Endothelial cell of umbilical vein (primary cell): ENCODE results near the gene MIEN1. TPM values are rescaled to one million over a fixed set of nuclear protein-coding genes. Genes with fewer than 3 reads are reported as not detected.

ENCODE experiments used
- BruUV-seq: library from RNA; stranded (reverse); fragments of 400-500 nt; replicated peaks from 2 replicates; lab custom pipeline; 2021; lab: Mats Ljungman, UMichigan
- CTCF ChIA-PET: fragments of 300-600, 350-600 bp; sonication (Branson Sonifier 250); formaldehyde crosslinking; loops from one replicate; lab custom pipeline; 2021; ENCODE audit warnings: antibody characterized with exemption, inconsistent platforms; lab: Charles Lee
- POLR2A ChIA-PET: fragments of 300-600, 350-600 bp; sonication (Branson Sonifier 250); formaldehyde crosslinking; loops from one replicate; lab custom pipeline; 2021; ENCODE audit warnings: antibody characterized with exemption, inconsistent platforms; lab: Charles Lee
- DNase-seq: peaks from one replicate; pipeline ENCODE4 v3.0.0-alpha.2; 2011; ENCODE audit warnings: low read depth, low spot score
- FAIRE-seq: peaks from 2 replicates; lab custom pipeline; 2011; peaks lifted over from hg19 to GRCh38; lab: Jason Lieb, UNC
- H2AFZ ChIP-seq: 2 replicates; pipeline ENCODE4 v1.6.0; 2012; ENCODE audit warnings: low read depth, low read length, control low read depth, inconsistent platforms
- H3K27ac ChIP-seq: 2 replicates; pipeline ENCODE4 v1.5.1; 2011; ENCODE audit warnings: low read depth, mild to moderate bottlenecking, control low read depth, low read length, moderate library complexity; ENCODE audit not compliant: insufficient read depth
- H3K27me3 ChIP-seq, 2 experiments: 2 replicates each; pipeline versions ENCODE4 v1.6.0 to v1.6.1; 2011; ENCODE audit warnings: low read length in 2 of 2, mixed read lengths in 1 of 2; ENCODE audit not compliant: control insufficient read depth in 2 of 2, insufficient read depth in 2 of 2
- H3K36me3 ChIP-seq, 2 experiments: 2 replicates in 1 of 2; 3 replicates in 1 of 2; pipeline ENCODE4 v1.5.1; 2011; ENCODE audit warnings: low read length in 2 of 2, mild to moderate bottlenecking in 1 of 2, moderate library complexity in 1 of 2; ENCODE audit not compliant: control insufficient read depth in 2 of 2, insufficient read depth in 2 of 2; ENCODE audit errors: extremely low read depth in 1 of 2
- H3K4me1 ChIP-seq: 3 replicates; pipeline ENCODE4 v1.5.1; 2011; ENCODE audit warnings: mild to moderate bottlenecking, low read length; ENCODE audit not compliant: control insufficient read depth, insufficient read depth; ENCODE audit errors: extremely low read depth
- H3K4me2 ChIP-seq: 2 replicates; pipeline ENCODE4 v1.6.1; 2011; ENCODE audit warnings: low read length, control low read depth, mixed read lengths; ENCODE audit not compliant: insufficient read depth
- H3K4me3 ChIP-seq, 3 experiments: fragments of 200-600 bp in 1 of 3; sonication (generic), shearing (Covaris generic) in 1 of 3; replicated peaks in 1 of 3; 2 replicates each; pipeline ENCODE4 v1.5.1; 2011 to 2016; ENCODE audit warnings: control low read depth in 3 of 3, low read length in 3 of 3, mild to moderate bottlenecking in 2 of 3, inconsistent platforms in 1 of 3, low read depth in 1 of 3, moderate library complexity in 1 of 3; ENCODE audit not compliant: insufficient read depth in 1 of 3
- H3K79me2 ChIP-seq: 2 replicates; pipeline ENCODE4 v1.6.0; 2012; ENCODE audit warnings: low read length, inconsistent platforms; ENCODE audit not compliant: control insufficient read depth, insufficient read depth
- H3K9ac ChIP-seq: replicated peaks from 2 replicates; pipeline ENCODE3; 2011; ENCODE audit warnings: low read length, control low read depth; ENCODE audit not compliant: insufficient read depth; ENCODE audit errors: extremely low read depth
- H3K9me1 ChIP-seq: replicated peaks from 3 replicates; pipeline ENCODE4 v1.6.0; 2011; ENCODE audit warnings: mild to moderate bottlenecking, low read length; ENCODE audit not compliant: control insufficient read depth, insufficient read depth; ENCODE audit errors: extremely low read depth
- H3K9me3 ChIP-seq: replicated peaks from 2 replicates; pipeline ENCODE4 v1.5.1; 2012; ENCODE audit warnings: low read length, inconsistent platforms; ENCODE audit not compliant: control insufficient read depth, insufficient read depth
- H4K20me1 ChIP-seq: replicated peaks from 2 replicates; pipeline ENCODE3; 2011; ENCODE audit warnings: mild to moderate bottlenecking, low read length; ENCODE audit not compliant: control insufficient read depth, insufficient read depth; ENCODE audit errors: extremely low read depth
- CTCF ChIP-seq, 2 donors: IDR thresholded peaks; 1 replicate in 1 of 2; 2 replicates in 1 of 2; pipeline ENCODE4 v1.5.1; 2011; ENCODE audit warnings: low read length in 2 of 2, mild to moderate bottlenecking in 2 of 2, moderate library complexity in 2 of 2, control low read depth in 1 of 2, inconsistent platforms in 1 of 2, low read depth in 1 of 2; ENCODE audit not compliant: insufficient read depth in 1 of 2; ENCODE audit errors: extremely low read depth in 1 of 2
- EZH2 ChIP-seq: IDR thresholded peaks from 2 replicates; pipeline ENCODE4 v1.6.1; 2012; ENCODE audit warnings: borderline replicate concordance, low read depth, mild to moderate bottlenecking, moderate library complexity, low read length, inconsistent platforms; ENCODE audit not compliant: severe bottlenecking
- JUN ChIP-seq: IDR thresholded peaks from 2 replicates; pipeline ENCODE4 v1.6.1; 2011; ENCODE audit warnings: borderline replicate concordance, low read depth; ENCODE audit not compliant: insufficient read length, insufficient read depth
- MYC ChIP-seq: IDR thresholded peaks from one replicate; pipeline ENCODE4 v1.6.1; 2011; ENCODE audit warnings: mild to moderate bottlenecking, low read depth, low read length
- dilution Hi-C: fragments of 300-500 bp; cut with MboI; formaldehyde crosslinking; loops from one replicate; pipeline ENCODE4 v1.15.0; 2019; ENCODE audit warnings: low sequenced_read_pairs; ENCODE audit not compliant: extremely low pct_ligation_motif_present
- intact Hi-C: fragments of 100-400 bp; cut with micrococcal nuclease; formaldehyde crosslinking; loops from one replicate; pipeline ENCODE4 v1.10.0; 2022
- polyA plus RNA-seq, 4 experiments: library from polyadenylated mRNA; depleted of rRNA in 3 of 4; stranded (reverse) in 3 of 4; unstranded in 1 of 4; fragments of >200 nt; gene quantifications; 2 replicates each; pipeline versions ENCODE4 v1.2.1 to v1.2.3, GENCODE V29; 2011 to 2012; ENCODE audit warnings: missing spikeins in 1 of 4
- total RNA-seq: library from RNA; stranded (reverse); gene quantifications from 2 replicates; pipeline ENCODE4 v1.2.3, GENCODE V29; 2021

MIEN1 gene
- total and polyA plus RNA-seq, 2 donors (not counting 3 experiments of a cell fraction or from before 2014, with no cell fraction given), result 42.4 to 74.5 TPM

GRCh38 chr17:39742126-39742855, 12.0 kb upstream of the MIEN1 start:
- dilution Hi-C loops, result loop anchor here (10.0 kb wide), 1 partner anchor 107 kb away; the partner anchor contains the start of gene STARD3
- POLR2A ChIA-PET, result no interaction called here
- no peak for FAIRE-seq

More at GRCh38 chr17:39742126-39742855, 12.0 kb upstream of the MIEN1 start:
- H3K4me2 ChIP-seq, result no peak overlapping the region
- intact Hi-C loops, result no loop called here
- H3K9me3 ChIP-seq, result no peaks in the 10 kb centered on the region
- H3K4me3 ChIP-seq, result no peak overlapping the region
- no peak overlapping the region for H2AFZ ChIP-seq
- H3K4me1 ChIP-seq, result peaks cover 17% of the 10 kb centered on the region
- CTCF ChIA-PET, result no interaction called here
- H3K9ac ChIP-seq, result no peak overlapping the region
- H3K9me1 ChIP-seq, result no peaks in the 10 kb centered on the region
- H3K27ac ChIP-seq, result no peak overlapping the region
- H3K36me3 ChIP-seq, result no peaks in the 10 kb centered on the region
- TF ChIP-seq JUN (no peak), CTCF (IDR thresholded peaks at IDR 0.05; ENCODE audit: extremely low read depth in 1 of 2, insufficient read depth in 1 of 2, low read depth in 1 of 2, low read length in 2 of 2) (no peak), MYC (no peak), EZH2 (no peak)
- no TSS peak for BruUV-seq
- DNase-seq, result no peak
- peaks cover 18 to 24% of the 10 kb centered on the region in 2 experiments for H3K27me3 ChIP-seq
- H3K79me2 ChIP-seq, result no peaks in the 10 kb centered on the region
- H4K20me1 ChIP-seq, result no peaks in the 10 kb centered on the region
